ENCODE results near the gene SLC6A20.

SLC6A20 gene

GRCh38 chr3:45792516-45793172, 3.7 kb downstream of the SLC6A20 start:
- Histone ChIP-seq H3K27ac (ENCODE audit: poor library complexity, severe bottlenecking) (no peak overlapping the region), H3K4me1 (ENCODE audit: insufficient read depth, poor library complexity, severe bottlenecking) (no peaks in the 10 kb centered on the region), H3K9me3 (ENCODE audit: severe bottlenecking) (peaks cover 5% of the 10 kb centered on the region), H3K27me3 (ENCODE audit: insufficient read depth, poor library complexity, severe bottlenecking) (peaks cover 32% of the 10 kb centered on the region), H3K36me3 (ENCODE audit: low read depth) (no peaks in the 10 kb centered on the region), H3K4me3 (ENCODE audit: severe bottlenecking) (no peak overlapping the region)
- DNase-seq (ENCODE audit: low spot score) (no peak), ATAC-seq (ENCODE audit: low read depth) (no peak)
- no peak for TF ChIP-seq CTCF (IDR thresholded peaks at IDR 0.05; ENCODE audit: poor library complexity, severe bottlenecking)

GRCh38 chr3:45792036-45792435, 4.3 kb downstream of the SLC6A20 start:
- DNase-seq (ENCODE audit: low spot score) (no peak), ATAC-seq (ENCODE audit: low read depth) (no peak)
- Histone ChIP-seq H3K4me3 (ENCODE audit: severe bottlenecking) (no peak overlapping the region), H3K27me3 (ENCODE audit: insufficient read depth, poor library complexity, severe bottlenecking) (peaks cover 25% of the 10 kb centered on the region), H3K27ac (ENCODE audit: poor library complexity, severe bottlenecking) (no peak overlapping the region), H3K9me3 (ENCODE audit: severe bottlenecking) (peaks cover 5% of the 10 kb centered on the region), H3K4me1 (ENCODE audit: insufficient read depth, poor library complexity, severe bottlenecking) (no peaks in the 10 kb centered on the region), H3K36me3 (ENCODE audit: low read depth) (no peaks in the 10 kb centered on the region)
- no peak for TF ChIP-seq CTCF (IDR thresholded peaks at IDR 0.05; ENCODE audit: poor library complexity, severe bottlenecking)

- no peak overlapping the region for H3K4me3 ChIP-seq (ENCODE audit: severe bottlenecking)
- DNase-seq (ENCODE audit: low spot score) (no peak), ATAC-seq (ENCODE audit: low read depth) (no peak)
- no peak for TF ChIP-seq CTCF (IDR thresholded peaks at IDR 0.05; ENCODE audit: poor library complexity, severe bottlenecking)
- peaks cover 5% of the 10 kb centered on the region for H3K9me3 ChIP-seq (ENCODE audit: severe bottlenecking)
- no peaks in the 10 kb centered on the region for H3K36me3 ChIP-seq (ENCODE audit: low read depth)
- no peaks in the 10 kb centered on the region for H3K4me1 ChIP-seq (ENCODE audit: insufficient read depth, poor library complexity, severe bottlenecking)
- H3K27ac ChIP-seq (ENCODE audit: poor library complexity, severe bottlenecking), result no peak overlapping the region
- H3K27me3 ChIP-seq (ENCODE audit: insufficient read depth, poor library complexity, severe bottlenecking), result peaks cover 11% of the 10 kb centered on the region
These were observed 5.7 kb downstream of the SLC6A20 start for GRCh38 chr3:45790596-45790995.

GRCh38 chr3:45789235-45789812, 7.0 kb downstream of the SLC6A20 start:
- Histone ChIP-seq H3K9me3 (ENCODE audit: severe bottlenecking) (peaks cover 5% of the 10 kb centered on the region), H3K27ac (ENCODE audit: poor library complexity, severe bottlenecking) (no peak overlapping the region), H3K27me3 (ENCODE audit: insufficient read depth, poor library complexity, severe bottlenecking) (no peaks in the 10 kb centered on the region), H3K4me1 (ENCODE audit: insufficient read depth, poor library complexity, severe bottlenecking) (no peaks in the 10 kb centered on the region), H3K36me3 (ENCODE audit: low read depth) (no peaks in the 10 kb centered on the region), H3K4me3 (ENCODE audit: severe bottlenecking) (no peak overlapping the region)
- no peak for TF ChIP-seq CTCF (IDR thresholded peaks at IDR 0.05; ENCODE audit: poor library complexity, severe bottlenecking)
- DNase-seq (ENCODE audit: low spot score) (no peak), ATAC-seq (ENCODE audit: low read depth) (no peak)

GRCh38 chr3:45787551-45787950, 8.8 kb downstream of the SLC6A20 start:
- H3K4me3 ChIP-seq (ENCODE audit: severe bottlenecking), result no peak overlapping the region
- H3K27ac ChIP-seq (ENCODE audit: poor library complexity, severe bottlenecking), result no peak overlapping the region
- peaks cover 5% of the 10 kb centered on the region for H3K9me3 ChIP-seq (ENCODE audit: severe bottlenecking)
- no peaks in the 10 kb centered on the region for H3K36me3 ChIP-seq (ENCODE audit: low read depth)
- no peak for DNase-seq (ENCODE audit: low spot score)
- TF ChIP-seq CTCF (IDR thresholded peaks at IDR 0.05; ENCODE audit: poor library complexity, severe bottlenecking), result no peak
- ATAC-seq (ENCODE audit: low read depth), result no peak
- H3K4me1 ChIP-seq (ENCODE audit: insufficient read depth, poor library complexity, severe bottlenecking), result no peaks in the 10 kb centered on the region
- no peaks in the 10 kb centered on the region for H3K27me3 ChIP-seq (ENCODE audit: insufficient read depth, poor library complexity, severe bottlenecking)

All from RWPE2 (cell line).